ENCODE results near the gene OLIG1. TPM values are rescaled to one million over a fixed set of nuclear protein-coding genes. Genes with fewer than 3 reads are reported as not detected.

Gene OLIG1
- polyA plus RNA-seq, 2 donors: 0.01 TPM; not detected in 1

GRCh38 chr21:33037501-33037900, 32.4 kb upstream of the OLIG1 start:
- no peak overlapping the region for H3K27ac ChIP-seq (ENCODE audit: low read depth in 2 of 2, low read length in 1 of 2)
- H3K4me3 ChIP-seq (ENCODE audit: low read depth in 1 of 2, low read length in 2 of 2): no peak overlapping the region
- H3K27me3 ChIP-seq (ENCODE audit: control insufficient read depth in 1 of 2, insufficient read depth in 2 of 2, low read length in 2 of 2): peaks cover 0 to 15% of the 10 kb centered on the region in 2 donors
- no peaks in the 10 kb centered on the region for H3K4me1 ChIP-seq (ENCODE audit: control insufficient read depth in 2 of 2, insufficient read depth in 2 of 2, low read length in 1 of 2)
- H3K36me3 ChIP-seq (ENCODE audit: control insufficient read depth in 2 of 2, insufficient read depth in 2 of 2, low read length in 1 of 2): no peaks in the 10 kb centered on the region
- 71 to 79% methylated on average over 3 of the region's 3 CpGs for WGBS, 2 donors
- peaks cover 0 to 2% of the 10 kb centered on the region in 2 donors for H3K9me3 ChIP-seq (ENCODE audit: control insufficient read depth in 2 of 2, insufficient read depth in 1 of 2, low read depth in 1 of 2, low read length in 1 of 2)

- Histone ChIP-seq H3K27me3 (ENCODE audit: control insufficient read depth in 1 of 2, insufficient read depth in 2 of 2, low read length in 2 of 2) (peaks cover 0 to 4% of the 10 kb centered on the region in 2 donors), H3K4me3 (ENCODE audit: low read depth in 1 of 2, low read length in 2 of 2) (no peak overlapping the region)
Observed at GRCh38 chr21:33039536-33039935, 30.4 kb upstream of the OLIG1 start.

GRCh38 chr21:33040215-33040614, 29.7 kb upstream of the OLIG1 start:
- 93% methylated on average over 3 of the region's 3 CpGs for WGBS, 2 donors
- H3K4me1 ChIP-seq (ENCODE audit: control insufficient read depth in 2 of 2, insufficient read depth in 2 of 2, low read length in 1 of 2): no peaks in the 10 kb centered on the region
- peaks cover 0 to 1% of the 10 kb centered on the region in 2 donors for H3K27me3 ChIP-seq (ENCODE audit: control insufficient read depth in 1 of 2, insufficient read depth in 2 of 2, low read length in 2 of 2)
- H3K36me3 ChIP-seq (ENCODE audit: control insufficient read depth in 2 of 2, insufficient read depth in 2 of 2, low read length in 1 of 2): no peaks in the 10 kb centered on the region
- H3K4me3 ChIP-seq (ENCODE audit: low read depth in 1 of 2, low read length in 2 of 2): no peak overlapping the region
- H3K9me3 ChIP-seq (ENCODE audit: control insufficient read depth in 2 of 2, insufficient read depth in 1 of 2, low read depth in 1 of 2, low read length in 1 of 2): no peaks in the 10 kb centered on the region
- no peak overlapping the region for H3K27ac ChIP-seq (ENCODE audit: low read depth in 2 of 2, low read length in 1 of 2)

More at GRCh38 chr21:33039536-33039935, 30.4 kb upstream of the OLIG1 start:
- Histone ChIP-seq H3K27ac (ENCODE audit: low read depth in 2 of 2, low read length in 1 of 2) (no peak overlapping the region), H3K4me1 (ENCODE audit: control insufficient read depth in 2 of 2, insufficient read depth in 2 of 2, low read length in 1 of 2) (no peaks in the 10 kb centered on the region), H3K9me3 (ENCODE audit: control insufficient read depth in 2 of 2, insufficient read depth in 1 of 2, low read depth in 1 of 2, low read length in 1 of 2) (no peaks in the 10 kb centered on the region), H3K36me3 (ENCODE audit: control insufficient read depth in 2 of 2, insufficient read depth in 2 of 2, low read length in 1 of 2) (no peaks in the 10 kb centered on the region)
- 73 to 81% methylated on average over 7 of the region's 7 CpGs for WGBS, 2 donors

- Histone ChIP-seq H3K36me3 (ENCODE audit: control insufficient read depth in 2 of 2, insufficient read depth in 2 of 2, low read length in 1 of 2) (no peaks in the 10 kb centered on the region), H3K27ac (ENCODE audit: low read depth in 2 of 2, low read length in 1 of 2) (no peak overlapping the region), H3K4me1 (ENCODE audit: control insufficient read depth in 2 of 2, insufficient read depth in 2 of 2, low read length in 1 of 2) (no peaks in the 10 kb centered on the region), H3K27me3 (ENCODE audit: control insufficient read depth in 1 of 2, insufficient read depth in 2 of 2, low read length in 2 of 2) (no peaks in the 10 kb centered on the region), H3K9me3 (ENCODE audit: control insufficient read depth in 2 of 2, insufficient read depth in 1 of 2, low read depth in 1 of 2, low read length in 1 of 2) (no peaks in the 10 kb centered on the region), H3K4me3 (ENCODE audit: low read depth in 1 of 2, low read length in 2 of 2) (no peak overlapping the region)
- 43 to 46% methylated on average over 2 of the region's 2 CpGs for WGBS, 2 donors
Observed at GRCh38 chr21:33041981-33042380, 28.0 kb upstream of the OLIG1 start.

GRCh38 chr21:33042812-33043211, 27.1 kb upstream of the OLIG1 start:
- H3K27ac ChIP-seq (ENCODE audit: low read depth in 2 of 2, low read length in 1 of 2): no peak overlapping the region
- no peaks in the 10 kb centered on the region for H3K27me3 ChIP-seq (ENCODE audit: control insufficient read depth in 1 of 2, insufficient read depth in 2 of 2, low read length in 2 of 2)
- no peak overlapping the region for H3K4me3 ChIP-seq (ENCODE audit: low read depth in 1 of 2, low read length in 2 of 2)
- no peaks in the 10 kb centered on the region for H3K9me3 ChIP-seq (ENCODE audit: control insufficient read depth in 2 of 2, insufficient read depth in 1 of 2, low read depth in 1 of 2, low read length in 1 of 2)
- H3K36me3 ChIP-seq (ENCODE audit: control insufficient read depth in 2 of 2, insufficient read depth in 2 of 2, low read length in 1 of 2): no peaks in the 10 kb centered on the region
- no peaks in the 10 kb centered on the region for H3K4me1 ChIP-seq (ENCODE audit: control insufficient read depth in 2 of 2, insufficient read depth in 2 of 2, low read length in 1 of 2)
- 41 to 46% methylated on average over 4 of the region's 4 CpGs for WGBS, 2 donors

- H3K27me3 ChIP-seq (ENCODE audit: control insufficient read depth in 1 of 2, insufficient read depth in 2 of 2, low read length in 2 of 2): no peaks in the 10 kb centered on the region
Observed at GRCh38 chr21:33046455-33046854, 23.5 kb upstream of the OLIG1 start.

GRCh38 chr21:33047231-33047630, 22.7 kb upstream of the OLIG1 start:
- Histone ChIP-seq H3K27ac (ENCODE audit: low read depth in 2 of 2, low read length in 1 of 2) (no peak overlapping the region), H3K4me1 (ENCODE audit: control insufficient read depth in 2 of 2, insufficient read depth in 2 of 2, low read length in 1 of 2) (no peaks in the 10 kb centered on the region), H3K4me3 (ENCODE audit: low read depth in 1 of 2, low read length in 2 of 2) (no peak overlapping the region), H3K27me3 (ENCODE audit: control insufficient read depth in 1 of 2, insufficient read depth in 2 of 2, low read length in 2 of 2) (no peaks in the 10 kb centered on the region), H3K9me3 (ENCODE audit: control insufficient read depth in 2 of 2, insufficient read depth in 1 of 2, low read depth in 1 of 2, low read length in 1 of 2) (no peaks in the 10 kb centered on the region), H3K36me3 (ENCODE audit: control insufficient read depth in 2 of 2, insufficient read depth in 2 of 2, low read length in 1 of 2) (no peaks in the 10 kb centered on the region)
- 40 to 50% methylated on average over 5 of the region's 5 CpGs for WGBS, 2 donors

More at GRCh38 chr21:33046455-33046854, 23.5 kb upstream of the OLIG1 start:
- no peaks in the 10 kb centered on the region for H3K36me3 ChIP-seq (ENCODE audit: control insufficient read depth in 2 of 2, insufficient read depth in 2 of 2, low read length in 1 of 2)
- 67 to 73% methylated on average over 8 of the region's 8 CpGs for WGBS, 2 donors
- no peak overlapping the region for H3K4me3 ChIP-seq (ENCODE audit: low read depth in 1 of 2, low read length in 2 of 2)
- no peak overlapping the region for H3K27ac ChIP-seq (ENCODE audit: low read depth in 2 of 2, low read length in 1 of 2)
- no peaks in the 10 kb centered on the region for H3K4me1 ChIP-seq (ENCODE audit: control insufficient read depth in 2 of 2, insufficient read depth in 2 of 2, low read length in 1 of 2)
- H3K9me3 ChIP-seq (ENCODE audit: control insufficient read depth in 2 of 2, insufficient read depth in 1 of 2, low read depth in 1 of 2, low read length in 1 of 2): no peaks in the 10 kb centered on the region

- no peaks in the 10 kb centered on the region for H3K36me3 ChIP-seq (ENCODE audit: control insufficient read depth in 2 of 2, insufficient read depth in 2 of 2, low read length in 1 of 2)
- H3K4me3 ChIP-seq (ENCODE audit: low read depth in 1 of 2, low read length in 2 of 2): no peak overlapping the region
- peaks cover 0 to 2% of the 10 kb centered on the region in 2 donors for H3K9me3 ChIP-seq (ENCODE audit: control insufficient read depth in 2 of 2, insufficient read depth in 1 of 2, low read depth in 1 of 2, low read length in 1 of 2)
- H3K27ac ChIP-seq (ENCODE audit: low read depth in 2 of 2, low read length in 1 of 2): no peak overlapping the region
- WGBS, 2 donors: 85 to 88% methylated on average over 16 of the region's 16 CpGs
- no peaks in the 10 kb centered on the region for H3K4me1 ChIP-seq (ENCODE audit: control insufficient read depth in 2 of 2, insufficient read depth in 2 of 2, low read length in 1 of 2)
- no peaks in the 10 kb centered on the region for H3K27me3 ChIP-seq (ENCODE audit: control insufficient read depth in 1 of 2, insufficient read depth in 2 of 2, low read length in 2 of 2)
Observed at GRCh38 chr21:33051925-33052324, 18.0 kb upstream of the OLIG1 start.

GRCh38 chr21:33053951-33054350, 16.0 kb upstream of the OLIG1 start:
- Histone ChIP-seq H3K9me3 (ENCODE audit: control insufficient read depth in 2 of 2, insufficient read depth in 1 of 2, low read depth in 1 of 2, low read length in 1 of 2) (peaks cover 0 to 2% of the 10 kb centered on the region in 2 donors), H3K27me3 (ENCODE audit: control insufficient read depth in 1 of 2, insufficient read depth in 2 of 2, low read length in 2 of 2) (no peaks in the 10 kb centered on the region), H3K4me3 (ENCODE audit: low read depth in 1 of 2, low read length in 2 of 2) (no peak overlapping the region), H3K36me3 (ENCODE audit: control insufficient read depth in 2 of 2, insufficient read depth in 2 of 2, low read length in 1 of 2) (no peaks in the 10 kb centered on the region), H3K4me1 (ENCODE audit: control insufficient read depth in 2 of 2, insufficient read depth in 2 of 2, low read length in 1 of 2) (no peaks in the 10 kb centered on the region), H3K27ac (ENCODE audit: low read depth in 2 of 2, low read length in 1 of 2) (no peak overlapping the region)

GRCh38 chr21:33055991-33056390, 13.9 kb upstream of the OLIG1 start:
- 69 to 73% methylated on average over 5 of the region's 5 CpGs for WGBS, 2 donors
- H3K9me3 ChIP-seq (ENCODE audit: control insufficient read depth in 2 of 2, insufficient read depth in 1 of 2, low read depth in 1 of 2, low read length in 1 of 2): peaks cover 0 to 2% of the 10 kb centered on the region in 2 donors
- H3K27ac ChIP-seq (ENCODE audit: low read depth in 2 of 2, low read length in 1 of 2): no peak overlapping the region
- no peak overlapping the region for H3K4me3 ChIP-seq (ENCODE audit: low read depth in 1 of 2, low read length in 2 of 2)
- no peaks in the 10 kb centered on the region for H3K4me1 ChIP-seq (ENCODE audit: control insufficient read depth in 2 of 2, insufficient read depth in 2 of 2, low read length in 1 of 2)
- no peaks in the 10 kb centered on the region for H3K36me3 ChIP-seq (ENCODE audit: control insufficient read depth in 2 of 2, insufficient read depth in 2 of 2, low read length in 1 of 2)
- no peaks in the 10 kb centered on the region for H3K27me3 ChIP-seq (ENCODE audit: control insufficient read depth in 1 of 2, insufficient read depth in 2 of 2, low read length in 2 of 2)

Measured in esophagus (tissue), 2 donors.